Skin epidermis (tissue), 12 donors: ENCODE data around the gene SOS1.
A peak's percentile ranks its signal among the peaks of the same experiment; 100 is the strongest.

Source experiments
- H3K27ac ChIP-seq, 21 experiments: fragments of 200-600 bp; sonication (generic) in 11 of 21; one replicate each; pipeline ENCODE4 v1.5.0; 2020; ENCODE audit warnings: mild to moderate bottlenecking in 3 of 21, inconsistent platforms in 2 of 21, moderate library complexity in 2 of 21
- H3K4me3 ChIP-seq, 7 experiments: fragments of 200-600 bp; sonication (generic) in 2 of 7; one replicate each; pipeline ENCODE4 v1.5.0; 2020; ENCODE audit warnings: inconsistent platforms in 2 of 7, mild to moderate bottlenecking in 2 of 7, moderate library complexity in 1 of 7

The SOS1 gene

GRCh38 chr2:39109537-39109936 lies 11.3 kb downstream of the SOS1 start:
- no peak overlapping the region for H3K27ac ChIP-seq
- no peak overlapping the region for H3K4me3 ChIP-seq

DNA sequence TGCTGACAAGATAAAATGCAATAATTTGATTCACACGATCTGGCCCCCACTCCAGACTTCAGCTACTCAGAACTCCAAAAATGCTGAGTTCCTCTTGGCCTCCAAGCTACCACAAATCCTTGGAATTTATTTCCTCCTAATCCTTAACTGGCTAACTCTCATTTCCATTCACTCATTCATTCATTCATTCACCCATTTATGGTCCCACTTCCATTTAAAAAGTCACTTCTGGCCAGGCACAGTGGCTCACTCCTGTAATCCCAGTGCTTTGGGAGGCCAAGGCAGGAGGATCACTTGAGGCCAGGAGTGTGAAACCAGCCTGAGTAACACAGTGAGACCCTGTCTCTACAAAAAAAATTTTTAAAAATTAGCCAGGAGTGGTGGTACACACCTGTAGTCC lies 12.5 kb downstream of the SOS1 start:
- H3K27ac ChIP-seq: no peak overlapping the region
- H3K4me3 ChIP-seq: no peak overlapping the region

DNA sequence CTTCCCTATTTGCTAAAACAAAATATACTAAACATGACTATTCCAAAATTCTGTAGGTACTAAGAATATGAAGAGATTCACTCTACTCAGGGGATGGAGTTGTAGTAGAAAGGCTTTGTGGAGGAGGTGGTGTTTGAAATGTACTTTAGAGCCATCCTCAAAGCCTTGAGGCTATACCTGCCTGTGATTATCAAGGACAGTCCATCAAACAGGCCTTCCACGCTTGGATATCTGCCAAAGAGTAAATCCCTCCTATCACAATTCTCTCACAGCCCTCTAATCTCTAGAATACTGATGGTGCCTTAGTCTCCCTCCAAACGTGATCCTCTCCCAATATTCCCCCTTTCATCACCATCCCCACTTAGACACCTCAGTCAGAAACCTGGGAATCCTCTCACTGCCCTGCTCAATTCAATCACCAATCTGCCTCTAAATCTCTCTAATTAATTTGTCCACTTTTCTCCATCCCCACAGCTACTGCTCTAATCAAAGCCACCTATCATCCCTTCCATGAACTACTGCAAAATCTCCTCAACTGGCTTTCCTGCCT lies 13.1 kb downstream of the SOS1 start:
- no peak overlapping the region for H3K4me3 ChIP-seq
- H3K27ac ChIP-seq: no peak overlapping the region

- H3K27ac ChIP-seq: peak overlapping the region in 1 of 21 experiments; percentile 43
These were observed 13.7 kb downstream of the SOS1 start for GRCh38 chr2:39107156-39107555.

DNA sequence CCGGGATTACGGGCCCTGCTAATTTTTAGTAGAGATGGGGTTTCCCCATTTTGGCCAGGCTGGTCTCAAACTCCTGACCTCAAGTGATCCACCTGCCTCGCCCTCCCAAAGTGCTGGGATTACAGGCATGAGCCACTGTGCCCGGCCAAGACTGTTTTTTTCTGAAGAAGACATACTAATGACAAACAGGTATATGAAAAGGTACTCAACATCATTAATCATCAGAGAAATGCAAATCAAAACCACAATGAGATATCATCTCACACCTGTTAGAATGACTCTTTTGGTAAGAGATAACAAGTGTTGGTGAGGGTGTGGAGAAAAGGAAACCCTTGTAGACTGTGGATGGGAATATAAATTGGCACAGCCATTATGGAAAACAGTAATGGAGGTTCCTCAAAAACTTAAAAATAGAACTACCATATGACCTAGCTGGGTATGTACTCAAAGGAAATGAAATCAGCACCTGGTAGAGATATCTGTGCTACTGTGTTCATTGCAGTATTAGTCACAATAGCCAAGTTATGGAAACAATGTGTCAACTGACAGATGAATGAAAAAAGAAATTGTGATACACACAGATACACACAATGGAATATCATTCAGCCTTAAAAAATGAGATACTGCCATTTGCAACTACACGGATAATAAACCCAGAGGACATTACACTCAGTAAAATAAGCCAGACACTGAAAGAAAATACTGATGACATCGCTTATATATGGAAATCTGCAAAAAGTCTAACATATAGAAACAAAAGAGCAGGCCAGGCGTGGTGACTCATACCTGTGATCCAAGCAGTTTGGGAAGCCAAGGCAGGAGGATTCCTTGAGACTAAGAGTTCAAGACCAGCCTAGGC lies 20.8 kb downstream of the SOS1 start:
- H3K4me3 ChIP-seq: no peak overlapping the region
- no peak overlapping the region for H3K27ac ChIP-seq

More at GRCh38 chr2:39107156-39107555, 13.7 kb downstream of the SOS1 start:
- no peak overlapping the region for H3K4me3 ChIP-seq

GRCh38 chr2:39099310-39099869 lies 21.5 kb downstream of the SOS1 start:
- Histone ChIP-seq H3K27ac (no peak overlapping the region), H3K4me3 (no peak overlapping the region)

- H3K4me3 ChIP-seq: no peak overlapping the region
- H3K27ac ChIP-seq: no peak overlapping the region
These were observed 25.2 kb downstream of the SOS1 start for GRCh38 chr2:39095624-39096023.

- Histone ChIP-seq H3K4me3 (no peak overlapping the region), H3K27ac (no peak overlapping the region)
These were observed 26.0 kb downstream of the SOS1 start for GRCh38 chr2:39094717-39095363.

- Histone ChIP-seq H3K4me3 (no peak overlapping the region), H3K27ac (no peak overlapping the region)
These were observed 27.5 kb downstream of the SOS1 start for GRCh38 chr2:39093218-39093898.

DNA sequence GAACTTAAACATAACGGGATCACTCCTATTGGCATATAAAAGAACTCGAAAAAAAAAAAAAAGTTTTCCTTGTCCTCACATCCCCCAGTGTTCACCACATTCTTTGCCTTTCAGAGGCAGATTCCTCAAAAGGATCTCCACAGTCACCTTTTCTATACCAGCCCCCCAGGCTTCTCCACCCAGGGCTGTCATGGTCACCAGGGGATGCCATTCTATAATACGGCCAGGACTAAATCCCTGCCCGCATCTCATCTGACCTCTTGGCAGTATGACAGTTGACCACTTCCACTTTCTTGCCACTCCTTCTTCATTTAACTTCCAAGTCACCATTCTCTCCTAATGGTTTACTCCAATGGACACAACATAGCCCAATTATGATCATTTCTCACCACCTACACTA lies 29.3 kb downstream of the SOS1 start:
- Histone ChIP-seq H3K27ac (no peak overlapping the region), H3K4me3 (no peak overlapping the region)

DNA sequence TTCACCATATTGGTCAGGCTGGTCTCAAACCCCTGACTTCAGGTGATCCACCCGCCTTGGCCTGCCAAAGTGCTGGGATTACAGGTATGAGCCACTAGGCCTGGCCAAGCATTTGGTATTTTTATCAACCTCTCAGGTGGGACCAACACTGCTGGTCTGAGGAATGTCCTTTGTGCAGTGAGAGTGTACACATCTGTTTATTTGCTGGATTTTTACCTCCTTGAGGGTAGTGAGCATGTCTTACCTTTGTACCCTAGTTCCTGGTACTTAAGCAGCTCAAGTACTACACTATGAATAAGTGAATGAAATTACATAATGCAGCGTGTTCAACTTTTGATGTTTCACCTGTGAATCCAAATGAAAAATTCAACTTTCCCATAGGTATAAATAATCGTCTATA lies 29.8 kb downstream of the SOS1 start:
- H3K4me3 ChIP-seq: no peak overlapping the region
- no peak overlapping the region for H3K27ac ChIP-seq

- Histone ChIP-seq H3K27ac (no peak overlapping the region), H3K4me3 (no peak overlapping the region)
These were observed 40.7 kb downstream of the SOS1 start for GRCh38 chr2:39080152-39080551.

GRCh38 chr2:39069890-39070465 lies 50.9 kb downstream of the SOS1 start:
- Histone ChIP-seq H3K27ac (no peak overlapping the region), H3K4me3 (no peak overlapping the region)

- Histone ChIP-seq H3K27ac (no peak overlapping the region), H3K4me3 (no peak overlapping the region)
These were observed 51.7 kb downstream of the SOS1 start for GRCh38 chr2:39069136-39069515.

DNA sequence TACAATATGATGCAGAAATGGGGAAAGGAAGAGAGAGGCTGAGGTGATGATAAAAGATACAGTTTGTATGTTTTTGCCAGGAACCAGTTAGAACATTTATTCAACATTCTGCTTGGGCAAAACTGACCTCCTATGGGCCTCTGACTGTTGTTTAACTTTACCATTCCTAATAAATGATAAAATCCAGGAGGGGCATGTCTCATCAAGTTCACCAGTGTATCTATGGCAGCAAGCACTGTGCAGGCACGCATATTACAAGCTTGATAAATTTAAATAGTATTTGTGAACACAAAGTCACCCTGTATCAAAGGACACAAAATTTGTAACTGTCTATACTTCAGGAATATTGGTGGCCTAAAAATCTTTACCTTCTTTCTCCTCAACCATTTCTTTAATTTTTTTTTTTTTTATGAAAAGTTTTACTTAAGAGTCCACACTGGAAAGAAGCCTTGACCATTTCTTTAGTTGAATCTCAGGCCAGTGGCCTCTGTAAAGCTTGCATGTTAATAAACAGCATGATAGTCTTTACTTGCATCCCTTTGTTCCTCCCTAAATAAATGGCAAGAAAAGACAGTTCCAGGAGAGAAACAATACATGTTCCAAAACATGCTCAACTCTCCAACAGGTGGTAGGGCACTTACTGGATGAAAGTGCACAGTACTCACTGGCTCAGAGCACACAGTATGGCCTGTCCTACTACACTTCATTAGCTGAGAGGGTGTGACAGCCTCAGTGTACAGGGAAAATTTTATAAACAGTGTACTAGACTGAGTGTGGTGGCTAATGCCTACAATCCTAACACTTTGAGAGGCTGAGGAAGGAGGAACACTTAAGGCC lies 52.3 kb downstream of the SOS1 start:
- H3K4me3 ChIP-seq: no peak overlapping the region
- H3K27ac ChIP-seq: no peak overlapping the region

- Histone ChIP-seq H3K27ac (peak overlapping the region in 1 of 21 experiments; percentile 11), H3K4me3 (no peak overlapping the region)
These were observed 55.2 kb downstream of the SOS1 start for GRCh38 chr2:39065616-39066015.

- H3K4me3 ChIP-seq: no peak overlapping the region
- H3K27ac ChIP-seq: no peak overlapping the region
These were observed 58.5 kb downstream of the SOS1 start for GRCh38 chr2:39062320-39062719.

DNA sequence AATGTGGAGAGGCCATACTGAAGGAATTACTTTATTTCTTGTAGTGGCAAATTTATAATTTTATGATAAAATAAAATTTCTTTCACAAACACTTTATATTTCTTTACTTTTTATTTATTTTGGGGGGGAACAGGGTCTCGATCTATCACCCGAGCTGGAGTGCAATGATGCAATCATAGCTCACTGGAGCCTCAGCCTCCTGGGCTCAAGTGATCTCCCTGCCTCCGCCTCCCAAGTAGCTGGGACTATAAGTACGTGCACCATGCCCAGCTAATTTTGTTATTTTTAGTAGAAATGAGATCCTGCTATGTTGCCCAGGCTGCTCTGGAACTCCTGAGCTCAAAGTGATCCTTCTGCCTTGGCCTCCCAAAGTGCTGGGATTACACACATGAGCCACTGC lies 59.6 kb downstream of the SOS1 start:
- no peak overlapping the region for H3K27ac ChIP-seq
- no peak overlapping the region for H3K4me3 ChIP-seq

GRCh38 chr2:39059366-39059952 lies 61.4 kb downstream of the SOS1 start:
- Histone ChIP-seq H3K4me3 (no peak overlapping the region), H3K27ac (no peak overlapping the region)
